Activated CD4-positive, alpha-beta memory T cell treated with anti-CD3 and anti-CD28 coated beads for 36 hours (primary cell): ENCODE results near the gene EHBP1L1. TPM values are rescaled to one million over a fixed set of nuclear protein-coding genes. Genes with fewer than 3 reads are reported as not detected.

Experiments used
- CTCF ChIA-PET: fragments of 350-600 bp; sonication (Branson Sonifier 250); formaldehyde crosslinking; loops from one replicate; lab custom pipeline; 2021; ENCODE audit warnings: antibody characterized with exemption, inconsistent platforms; lab: Charles Lee
- POLR2A ChIA-PET: fragments of 350-600 bp; sonication (Branson Sonifier 250); formaldehyde crosslinking; loops from one replicate; lab custom pipeline; 2021; ENCODE audit warnings: antibody characterized with exemption; lab: Charles Lee
- DNase-seq: peaks from one replicate; pipeline ENCODE4 v3.0.0-alpha.2; 2020
- H3K27ac Mint-ChIP-seq: one replicate; pipeline ENCODE4 v1.8.0; 2021; ENCODE audit warnings: mixed read lengths
- H3K27me3 Mint-ChIP-seq: one replicate; pipeline ENCODE4 v1.8.0; 2021; ENCODE audit warnings: mixed read lengths
- H3K36me3 Mint-ChIP-seq: one replicate; pipeline ENCODE4 v1.8.0; 2021; ENCODE audit warnings: mixed read lengths
- H3K4me1 Mint-ChIP-seq: one replicate; pipeline ENCODE4 v1.8.0; 2021; ENCODE audit warnings: low read depth, mixed read lengths
- H3K4me3 Mint-ChIP-seq: one replicate; pipeline ENCODE4 v1.8.0; 2021; ENCODE audit warnings: mild to moderate bottlenecking, mixed read lengths
- H3K9me3 Mint-ChIP-seq: one replicate; pipeline ENCODE4 v1.8.0; 2021; ENCODE audit warnings: mixed read lengths
- intact Hi-C: fragments of 100-400 bp; cut with micrococcal nuclease; formaldehyde crosslinking; loops from one replicate; pipeline ENCODE4 v1.15.1; 2023
- microRNA-seq: library from miRNA; unstranded; fragments of <30 nt; microRNA quantifications from one replicate; pipeline ENCODE4 v1.2.0, GENCODE V29; 2022; ENCODE audit warnings: borderline number of aligned reads, borderline microRNAs expressed, borderline replicate concordance
- total RNA-seq, 2 experiments: library from RNA; stranded (reverse); gene quantifications; one replicate each; pipeline ENCODE4 v1.2.3, GENCODE V29; 2021

EHBP1L1 gene
- total RNA-seq, 2 experiments from 2014 or later: 137 to 141 TPM

- intact Hi-C loops: no loop called here
- peak overlapping the region; percentile 85 for H3K4me3 Mint-ChIP-seq
- no peaks in the 10 kb centered on the region for H3K27me3 Mint-ChIP-seq
- H3K36me3 Mint-ChIP-seq: peaks cover 48% of the 10 kb centered on the region
- ChIA-PET POLR2A (interaction anchor here (0.9 to 3.5 kb wide), 2 partner anchors 12 to 28 kb away, joined by 3 to 20 read pairs; partner anchors contain the start of gene MAP3K11), CTCF (interaction anchor here (0.9 to 1.6 kb wide), 4 partner anchors 11 to 16 kb away, joined by 3 to 7 read pairs (median 4); no protein-coding TSS in a partner anchor)
- peak overlapping the region; percentile 95 for H3K27ac Mint-ChIP-seq
- peaks cover 46% of the 10 kb centered on the region for H3K4me1 Mint-ChIP-seq
- H3K9me3 Mint-ChIP-seq: no peaks in the 10 kb centered on the region
- DNase-seq: no peak
Measured at GRCh38 chr11:65641297-65642013, 65.6 kb downstream of the EHBP1L1 start.

Small RNAs within 50 kb of the gene (microRNA-seq; reads per million reads assigned to microRNA genes)
- gene MIR4690: not detected

Other genes starting within 250 kb of the EHBP1L1 start
- 10 to 100 TPM; 68.7 to 71.6 TPM for gene DPF2, start 242.2 kb upstream of the EHBP1L1 start, total RNA-seq
- under 1 TPM; 0.73 to 1.00 TPM for gene TIGD3, start 221.3 kb upstream of the EHBP1L1 start, total RNA-seq
- gene SLC25A45, start 193.4 kb upstream of the EHBP1L1 start, total RNA-seq: 10 to 100 TPM; 14.4 to 16.1 TPM
- gene FRMD8, start 189.4 kb upstream of the EHBP1L1 start, total RNA-seq: 10 to 100 TPM; 34.7 to 37.9 TPM
- gene NEAT1, start 153.3 kb upstream of the EHBP1L1 start, total RNA-seq: 100 to 1,000 TPM; 593 to 683 TPM
- gene MALAT1, start 77.0 kb upstream of the EHBP1L1 start, total RNA-seq: 1,000 to 10,000 TPM; 8,046 to 8,888 TPM
- gene SCYL1, start 51.0 kb upstream of the EHBP1L1 start, total RNA-seq: 10 to 100 TPM; 67.8 to 69.8 TPM
- gene LTBP3, start 17.7 kb upstream of the EHBP1L1 start, total RNA-seq: 10 to 100 TPM; 60.7 to 63.3 TPM
- 10 to 100 TPM; 48.1 to 51.1 TPM for gene ZNRD2, start 5.6 kb upstream of the EHBP1L1 start, total RNA-seq
- gene FAM89B, start 3.5 kb upstream of the EHBP1L1 start, total RNA-seq: 10 to 100 TPM; 25.3 to 28.3 TPM
- under 1 TPM; 0.29 to 0.31 TPM for gene KCNK7, start 19.7 kb downstream of the EHBP1L1 start, total RNA-seq
- 10 to 100 TPM; 56.7 to 62.6 TPM for gene MAP3K11, start 38.2 kb downstream of the EHBP1L1 start, total RNA-seq
- 10 to 100 TPM; 29.8 to 32.1 TPM for gene PCNX3, start 39.7 kb downstream of the EHBP1L1 start, total RNA-seq
- gene SIPA1, start 62.0 kb downstream of the EHBP1L1 start, total RNA-seq: 100 to 1,000 TPM; 163 to 167 TPM
- gene RELA, start 86.9 kb downstream of the EHBP1L1 start, total RNA-seq: 10 to 100 TPM; 74.9 to 76.5 TPM
- gene KAT5, start 136.2 kb downstream of the EHBP1L1 start, total RNA-seq: 10 to 100 TPM; 55.9 to 61.6 TPM
- gene RNASEH2C, start 144.7 kb downstream of the EHBP1L1 start, total RNA-seq: 100 to 1,000 TPM in 1 of 2 experiments, 10 to 100 TPM in 1; 98.4 to 105 TPM
- gene AP5B1, start 204.9 kb downstream of the EHBP1L1 start, total RNA-seq: 10 to 100 TPM; 13.6 to 14.5 TPM
- gene OVOL1, start 211.0 kb downstream of the EHBP1L1 start, total RNA-seq: not detected